ENCODE data around the gene KDSR.

Gene KDSR

DNA sequence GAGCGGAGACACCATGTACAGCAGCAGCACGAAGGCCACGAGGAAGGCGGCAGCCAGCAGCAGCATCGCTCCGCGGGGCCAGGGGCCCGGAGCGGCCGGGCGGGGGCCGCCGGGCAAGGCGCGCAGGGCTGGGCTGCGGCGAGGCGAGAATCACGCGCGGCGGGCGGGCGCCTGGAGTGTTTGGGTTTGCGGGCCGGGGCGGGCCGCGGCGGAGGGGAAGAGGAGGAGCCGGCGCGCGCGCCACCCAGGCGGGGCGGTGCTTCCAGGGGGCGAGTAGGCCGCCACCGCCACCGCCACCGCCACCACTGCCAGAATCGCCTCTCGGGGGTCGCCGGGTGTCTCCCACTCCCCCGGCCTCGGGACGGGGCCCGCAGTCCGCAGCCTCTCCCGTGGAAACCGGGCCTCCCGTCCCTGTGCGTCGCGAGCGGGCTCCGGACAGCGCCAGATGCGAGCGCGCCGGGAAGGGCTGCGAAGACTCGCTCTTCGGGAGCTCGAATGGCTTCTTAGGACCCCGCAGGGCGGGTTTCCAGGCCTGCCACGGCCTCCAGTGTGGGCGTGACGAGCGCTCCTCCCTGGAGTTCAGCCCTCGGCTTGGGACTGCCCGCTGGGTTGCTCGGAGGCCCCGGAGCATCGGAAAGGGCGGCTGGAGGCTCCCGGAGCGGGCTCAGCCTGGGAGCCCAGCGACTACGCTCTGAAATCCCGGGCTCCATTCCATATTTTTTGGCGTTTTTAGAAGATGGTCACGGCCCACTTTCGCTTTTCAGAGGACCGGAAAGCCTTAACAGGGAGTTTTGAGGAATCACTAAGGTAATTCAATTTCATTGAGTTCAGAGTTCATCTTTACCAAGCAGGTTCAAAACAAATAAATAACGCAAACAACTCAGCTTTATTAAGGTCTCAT is at the start of gene KDSR:
TSS of gene KDSR (minus strand) at position 154 of the 901 bp plus-strand sequence. CDS start at position 66, 88 bp downstream.
- DNase-seq (ENCODE audit: low spot score) = peak; percentile 94

- DNase-seq (ENCODE audit: low spot score) = no peak
Observed at GRCh38 chr18:63412953-63413352, 45.9 kb upstream of the KDSR start.

DNA sequence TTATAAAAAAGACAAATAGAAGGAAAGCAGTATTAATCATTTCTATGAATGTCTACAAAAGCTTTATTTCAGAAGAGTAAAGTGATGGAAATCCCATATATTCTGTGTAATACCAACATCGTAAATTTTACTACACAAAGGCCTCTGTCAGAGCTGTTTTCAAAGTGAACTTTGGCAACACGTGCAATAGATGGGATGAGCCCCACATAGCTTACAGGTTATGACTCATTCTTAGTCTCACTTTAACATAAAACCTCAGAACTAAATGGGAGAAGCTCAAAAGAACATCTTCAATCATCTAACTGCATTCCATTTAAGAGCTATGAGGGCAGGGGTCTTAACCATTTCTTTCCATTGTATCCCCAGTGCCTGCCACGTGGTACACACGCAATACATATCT is 43.8 kb upstream of the KDSR start:
- DNase-seq (ENCODE audit: low spot score) = peak; percentile 64

- DNase-seq (ENCODE audit: low spot score) = no peak
Observed at GRCh38 chr18:63409301-63409700, 42.3 kb upstream of the KDSR start.

- DNase-seq (ENCODE audit: low spot score) = no peak
Observed at GRCh38 chr18:63407734-63408133, 40.7 kb upstream of the KDSR start.

DNA sequence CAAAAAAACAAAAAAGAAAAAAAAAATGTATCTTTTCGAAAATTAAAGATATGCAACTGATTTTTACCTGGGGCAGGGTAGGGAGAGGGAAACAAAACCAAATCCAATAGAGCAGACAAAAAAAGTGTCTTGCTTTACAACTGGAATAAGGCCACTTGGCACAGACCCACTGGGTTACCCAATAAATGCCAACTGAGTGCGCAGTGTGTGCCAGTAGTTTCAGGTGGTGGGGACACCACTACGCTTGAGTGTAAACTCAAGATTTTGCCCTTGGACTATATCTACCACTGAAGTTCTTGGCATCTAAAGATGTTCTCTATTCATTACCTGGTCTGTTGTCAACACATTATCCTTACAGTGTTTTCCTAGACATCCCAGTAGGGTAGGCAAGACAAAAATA is 39.0 kb upstream of the KDSR start:
- DNase-seq (ENCODE audit: low spot score) = no peak

DNA sequence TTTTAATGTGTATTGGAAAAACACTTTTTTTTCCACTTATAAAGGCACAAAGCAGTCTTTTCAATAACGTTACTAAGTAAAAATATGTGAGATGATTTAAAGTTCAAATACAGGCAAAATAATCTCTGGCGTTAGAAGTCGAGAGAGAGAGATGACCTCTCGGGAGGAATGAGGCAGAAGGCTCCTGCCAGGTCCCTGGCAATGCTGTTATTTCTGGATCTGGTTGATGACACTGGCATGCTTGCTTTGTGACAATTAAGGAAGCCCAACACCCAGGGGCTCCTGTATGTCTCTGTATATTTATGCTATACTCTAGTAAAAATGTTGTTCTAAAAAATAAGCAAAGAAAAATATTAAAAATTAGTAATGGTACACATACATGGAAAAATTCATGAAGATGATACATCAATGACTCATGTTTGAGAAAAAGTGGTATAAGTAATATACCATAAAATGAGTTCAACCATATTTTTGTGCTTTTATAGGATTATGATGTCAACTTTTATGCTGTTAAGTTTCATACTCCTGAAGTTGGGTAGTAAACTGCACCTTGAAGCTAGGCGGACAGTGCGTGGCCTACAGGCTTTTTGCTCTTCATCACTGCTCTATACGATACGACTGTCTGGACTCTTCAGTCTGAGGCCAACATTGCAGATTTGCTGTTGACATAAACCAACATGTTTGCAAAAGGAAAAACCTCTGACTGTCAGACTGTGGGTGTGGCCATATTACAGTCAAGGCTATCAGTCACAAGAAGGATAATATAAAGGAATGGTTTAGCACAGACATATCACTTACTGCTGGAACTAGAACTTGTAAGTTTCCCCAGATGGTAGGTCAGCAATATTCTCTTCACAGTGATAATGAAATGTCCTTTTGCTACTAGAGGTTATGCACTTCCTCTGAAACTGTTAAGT is 35.5 kb upstream of the KDSR start:
- no peak for DNase-seq (ENCODE audit: low spot score)

DNA sequence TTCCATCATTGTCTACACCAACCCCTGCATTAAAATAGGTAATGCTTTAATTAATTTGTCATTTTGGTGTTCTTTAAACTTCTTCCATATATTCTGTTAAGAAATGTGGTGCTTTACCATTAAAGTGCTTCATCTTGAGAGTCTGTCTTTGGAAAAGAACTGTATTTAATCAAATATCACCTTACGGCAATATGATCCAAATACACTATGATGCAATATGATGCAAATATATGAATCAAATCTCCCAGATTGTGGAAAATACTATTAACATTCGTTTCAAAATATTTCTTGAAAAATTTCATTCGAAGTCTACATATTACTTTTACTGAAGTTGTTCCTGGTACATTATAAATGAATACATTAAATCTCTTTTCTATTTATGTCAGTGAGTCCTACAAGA is 32.3 kb upstream of the KDSR start:
- no peak for DNase-seq (ENCODE audit: low spot score)

DNA sequence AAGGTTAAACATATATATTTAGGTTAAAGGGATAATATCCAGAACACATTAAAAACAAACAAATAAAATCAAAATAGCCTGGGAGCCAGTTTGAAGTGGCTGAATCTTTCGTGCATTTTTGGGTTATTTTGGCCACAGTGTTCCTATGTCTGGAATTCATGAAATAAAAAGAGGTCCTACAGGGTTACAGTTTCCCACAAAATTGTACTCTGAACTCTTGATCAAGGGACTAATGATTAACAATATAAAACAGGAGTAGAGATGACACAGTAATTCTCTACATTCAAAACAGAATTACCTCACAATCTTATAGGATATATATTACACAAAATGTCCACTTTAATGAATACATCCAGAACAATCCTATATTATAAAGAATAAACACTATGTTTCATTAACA is 30.3 kb upstream of the KDSR start:
- DNase-seq (ENCODE audit: low spot score) = no peak

DNA sequence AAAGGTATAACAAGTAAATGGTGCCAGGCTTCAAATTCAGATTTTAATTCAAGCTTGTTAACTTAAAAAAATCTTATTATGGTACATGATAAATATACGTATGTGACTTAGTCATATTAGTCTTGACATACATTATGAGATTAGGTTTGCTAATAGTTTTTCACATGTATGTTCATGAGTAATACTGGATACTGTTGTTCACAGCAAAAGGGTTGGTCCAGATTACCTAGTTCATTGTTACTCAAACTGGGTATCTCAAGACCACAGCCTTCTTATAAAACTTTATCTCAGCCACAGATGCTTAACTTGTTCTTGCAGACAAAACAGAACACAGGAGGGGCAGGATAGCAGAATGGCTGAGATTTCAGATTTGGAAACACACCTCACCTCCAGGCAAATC is 28.5 kb upstream of the KDSR start:
- no peak for DNase-seq (ENCODE audit: low spot score)

DNA sequence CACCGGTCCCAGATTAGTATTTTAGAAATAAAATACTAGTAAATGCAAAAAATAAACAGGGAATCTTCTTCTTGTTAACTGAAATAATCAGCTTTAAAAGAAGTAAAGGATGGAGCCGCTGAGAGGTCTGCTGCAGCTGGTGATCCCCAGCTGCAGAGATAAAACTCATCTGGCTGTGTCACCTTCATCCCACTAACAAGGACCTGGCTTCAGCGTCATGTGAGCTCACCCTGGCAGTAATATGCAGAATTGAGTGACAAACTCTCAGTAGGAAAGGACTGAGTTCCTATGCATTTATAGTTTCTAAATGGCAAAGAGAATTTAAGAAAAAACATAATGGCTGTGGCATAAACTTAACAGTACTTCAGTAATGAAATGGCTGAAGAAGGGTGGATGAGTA is 27.9 kb upstream of the KDSR start:
- DNase-seq (ENCODE audit: low spot score) = no peak

- DNase-seq (ENCODE audit: low spot score) = no peak
Observed at GRCh38 chr18:63387861-63388260, 20.9 kb upstream of the KDSR start.

DNA sequence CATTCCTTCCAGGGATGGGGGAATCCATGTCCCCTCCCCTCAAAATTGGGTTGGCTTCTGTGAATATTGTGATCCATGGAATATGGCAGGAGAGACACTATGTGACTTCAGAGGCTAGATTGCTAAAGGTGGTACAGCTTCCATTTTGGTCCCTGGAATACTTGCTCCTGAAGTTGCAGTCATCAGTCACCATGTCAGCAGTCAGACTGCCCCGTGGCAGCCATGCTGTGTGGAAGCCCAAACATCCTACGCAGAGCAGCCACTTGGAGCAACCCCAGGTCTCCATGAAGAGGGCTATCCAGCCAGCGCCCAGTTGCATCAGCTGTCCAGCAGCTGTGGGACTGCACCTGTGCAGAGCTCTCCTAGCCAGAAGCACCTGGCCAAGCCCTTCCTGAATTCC is 15.8 kb upstream of the KDSR start:
- DNase-seq (ENCODE audit: low spot score) = no peak

GRCh38 chr18:63379639-63379962 is 12.6 kb upstream of the KDSR start:
- DNase-seq (ENCODE audit: low spot score) = no peak

DNA sequence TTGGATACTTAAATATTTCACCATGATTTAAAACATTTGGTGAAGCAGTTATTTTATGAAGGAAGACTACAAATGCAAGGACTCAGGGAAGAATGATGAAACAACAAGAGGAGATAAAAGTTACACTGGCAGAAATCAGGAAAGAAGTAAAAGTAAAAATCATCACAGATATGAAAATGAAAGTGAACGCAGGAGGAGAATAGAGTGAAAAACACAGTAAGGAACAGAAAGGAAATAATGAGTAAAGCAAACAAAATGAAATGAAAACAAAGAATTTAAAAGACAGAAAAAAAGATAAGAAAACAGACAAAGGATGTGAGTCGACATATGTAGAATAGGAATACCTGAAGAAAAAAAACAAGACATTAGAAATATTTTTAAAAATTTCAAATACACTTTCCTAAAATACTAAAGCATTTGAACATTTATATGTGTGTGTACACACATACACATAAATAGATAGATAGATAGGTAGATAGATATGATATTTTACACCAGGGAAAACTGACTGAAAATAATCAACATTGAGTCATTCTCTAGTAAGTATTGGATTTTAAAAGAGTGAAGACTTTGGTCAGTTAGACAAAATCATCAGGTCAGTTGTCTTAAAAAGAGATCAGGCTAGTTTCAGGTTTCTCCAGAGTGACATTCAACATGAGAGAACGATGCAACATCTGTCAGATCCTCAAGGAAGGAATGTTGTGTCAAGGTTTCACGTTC is 12.1 kb upstream of the KDSR start:
- DNase-seq (ENCODE audit: low spot score) = no peak

- DNase-seq (ENCODE audit: low spot score) = no peak
Observed at GRCh38 chr18:63377275-63377980, 10.4 kb upstream of the KDSR start.

DNA sequence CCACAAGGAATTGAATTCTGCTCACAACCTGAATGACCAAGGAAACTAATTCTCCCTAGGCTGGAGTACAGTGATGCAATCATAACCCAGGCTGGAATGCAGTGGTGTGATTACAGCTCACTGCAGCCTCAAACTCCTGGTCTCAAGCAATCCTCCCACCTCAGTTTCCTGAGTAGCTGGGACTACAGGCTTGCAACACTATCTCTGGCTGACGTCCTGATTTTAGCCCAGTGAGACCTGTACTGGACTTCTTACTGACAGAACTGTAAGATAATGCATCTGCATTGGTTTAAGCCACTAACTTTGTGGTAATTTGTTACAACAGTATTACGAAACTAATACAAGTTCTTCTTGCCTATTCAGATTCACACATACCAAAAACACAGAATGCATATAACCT is 9.5 kb upstream of the KDSR start:
- no peak for DNase-seq (ENCODE audit: low spot score)

DNA sequence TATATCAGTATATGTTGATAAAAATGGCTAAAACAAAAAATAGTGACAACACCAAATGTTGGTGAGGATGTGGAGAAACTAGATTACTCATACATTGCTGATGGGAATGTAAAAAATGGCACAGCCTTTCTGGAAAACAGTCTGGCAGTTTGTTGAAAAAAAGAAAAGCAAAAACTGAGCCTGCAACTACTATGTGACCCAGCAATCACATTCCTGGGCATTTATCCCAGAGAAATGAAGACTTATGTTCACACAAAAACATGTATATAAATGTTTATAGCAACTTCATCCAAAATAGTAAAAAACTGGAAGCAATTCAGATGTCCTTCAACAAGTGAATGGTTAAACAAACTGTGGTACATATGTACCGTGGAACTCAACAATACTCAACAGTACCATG is 7.5 kb upstream of the KDSR start:
- DNase-seq (ENCODE audit: low spot score) = no peak

DNA sequence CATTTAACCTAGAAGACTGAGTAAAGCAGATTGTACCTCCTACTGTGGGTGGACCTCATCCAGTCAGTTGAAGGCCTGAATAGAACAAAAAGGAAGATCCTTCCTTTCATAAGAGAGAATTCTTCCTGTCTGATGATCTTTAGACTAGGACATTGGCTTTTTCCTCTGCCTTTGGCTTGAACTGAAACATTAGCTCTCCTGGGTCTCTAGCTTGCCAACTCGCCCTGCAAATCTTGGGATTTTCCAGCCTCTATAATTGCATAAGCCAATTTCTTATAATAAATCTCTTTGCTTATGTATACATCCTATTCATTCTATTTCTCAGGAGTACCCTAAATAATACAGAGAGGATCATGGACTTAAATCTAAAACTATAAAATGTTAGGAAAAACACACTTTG is 6.2 kb upstream of the KDSR start:
- no peak for DNase-seq (ENCODE audit: low spot score)

- DNase-seq (ENCODE audit: low spot score) = no peak
Observed at GRCh38 chr18:63368611-63369010, 1.6 kb upstream of the KDSR start.

DNA sequence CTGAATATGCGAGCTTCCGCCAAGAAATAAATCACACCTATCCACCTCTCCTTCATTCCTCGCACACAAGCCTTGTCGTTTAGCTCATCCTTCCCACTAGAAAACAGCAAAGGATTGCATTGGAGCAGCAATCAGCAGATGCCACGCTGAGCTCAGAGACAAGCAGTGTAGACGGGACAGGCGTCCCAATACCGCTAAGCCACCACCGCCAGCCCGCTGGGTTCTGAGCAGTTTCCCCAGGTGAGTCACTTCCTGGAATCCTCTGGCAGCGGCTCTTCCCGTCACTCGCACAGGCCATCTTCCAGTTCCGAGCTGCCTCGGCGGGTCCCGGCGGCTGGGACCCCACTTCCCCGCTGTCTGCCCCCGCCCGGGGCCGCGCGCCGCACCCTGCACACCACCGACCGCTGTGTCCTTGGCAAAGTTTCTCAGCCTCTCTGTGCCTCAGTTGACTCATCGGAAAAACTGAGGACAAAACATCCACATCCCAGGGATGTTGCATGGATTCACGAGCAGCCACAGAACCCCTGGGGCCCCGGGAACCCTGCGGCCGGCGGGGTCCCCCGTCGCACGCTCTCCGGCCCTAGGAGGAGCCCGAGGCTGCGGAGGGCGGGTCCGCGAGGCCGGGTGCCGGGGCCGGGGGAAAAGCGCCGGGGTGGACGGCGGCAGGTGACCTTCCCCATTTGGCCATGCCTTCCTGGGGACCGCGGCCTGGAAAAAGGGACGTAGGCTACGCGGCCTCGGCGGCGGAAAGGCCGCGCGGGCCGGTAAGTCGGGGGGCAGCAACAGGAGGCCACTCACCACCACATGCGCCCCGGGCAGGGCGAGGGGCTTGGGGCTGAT is 573 bp downstream of the KDSR start:
- DNase-seq (ENCODE audit: low spot score) = peak; percentile 79

Data from LoVo (cell line).